A673 (cell line): Measurements from ENCODE around the gene GABARAPL2.

Experiments
- EZH2 ChIP-seq: fragments of 200-600 bp; sonication (generic); IDR thresholded peaks from 2 replicates; pipeline ENCODE4 v1.6.1; 2017; ENCODE audit warnings: borderline replicate concordance, low read depth, mild to moderate bottlenecking, mixed read lengths, antibody characterized with exemption, low read length; ENCODE audit not compliant: poor library complexity, severe bottlenecking
- TF ChIP-seq, protein P1 (sequence below): fragments of 300-800, 200-600 bp; sonication (generic); conservative IDR thresholded peaks from 2 replicates; pipeline ENCODE4 v1.5.1; 2017; ENCODE audit warnings: low read depth, mild to moderate bottlenecking, antibody characterized with exemption, low read length, moderate library complexity, mixed read lengths

DNA sequence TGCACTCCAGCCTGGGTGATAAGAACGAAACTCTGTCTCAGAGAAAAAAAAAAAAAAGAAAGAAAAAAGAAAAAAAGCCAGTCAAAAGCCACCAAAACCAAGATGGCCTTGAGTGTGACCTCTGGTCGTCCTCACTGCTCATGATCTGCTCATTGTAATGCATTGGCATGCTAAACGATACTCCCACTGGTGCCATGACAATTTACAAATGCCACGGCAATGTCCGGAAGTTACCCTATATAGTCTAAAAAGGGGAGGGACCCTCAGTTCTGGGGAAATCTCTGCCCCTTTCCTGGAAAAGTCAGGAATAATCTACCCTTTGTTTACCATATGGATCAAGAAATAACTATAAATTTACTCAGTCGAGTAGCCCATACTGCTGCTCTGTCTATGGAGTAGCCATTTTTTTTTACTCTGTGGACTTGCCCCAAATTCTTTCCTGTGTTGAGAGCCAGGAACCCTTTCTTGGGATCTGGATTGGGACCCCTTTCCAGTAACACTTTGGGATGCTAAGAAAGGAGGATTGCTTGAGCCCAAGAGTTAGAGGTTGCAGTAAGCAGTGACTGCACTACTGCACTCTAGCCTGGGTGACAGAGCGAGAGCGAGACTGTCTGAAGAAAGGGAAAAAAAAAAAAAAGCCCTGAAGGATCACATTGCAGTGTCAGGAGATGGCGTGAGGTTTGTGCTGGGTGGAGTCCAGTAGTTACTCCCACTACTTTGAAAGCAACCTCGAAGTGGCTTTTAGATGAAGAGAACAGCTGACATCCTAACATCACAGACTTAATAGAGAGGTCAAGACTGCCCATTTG, 6.4 kb upstream of the GABARAPL2 start:
- TF ChIP-seq, protein P1, sequence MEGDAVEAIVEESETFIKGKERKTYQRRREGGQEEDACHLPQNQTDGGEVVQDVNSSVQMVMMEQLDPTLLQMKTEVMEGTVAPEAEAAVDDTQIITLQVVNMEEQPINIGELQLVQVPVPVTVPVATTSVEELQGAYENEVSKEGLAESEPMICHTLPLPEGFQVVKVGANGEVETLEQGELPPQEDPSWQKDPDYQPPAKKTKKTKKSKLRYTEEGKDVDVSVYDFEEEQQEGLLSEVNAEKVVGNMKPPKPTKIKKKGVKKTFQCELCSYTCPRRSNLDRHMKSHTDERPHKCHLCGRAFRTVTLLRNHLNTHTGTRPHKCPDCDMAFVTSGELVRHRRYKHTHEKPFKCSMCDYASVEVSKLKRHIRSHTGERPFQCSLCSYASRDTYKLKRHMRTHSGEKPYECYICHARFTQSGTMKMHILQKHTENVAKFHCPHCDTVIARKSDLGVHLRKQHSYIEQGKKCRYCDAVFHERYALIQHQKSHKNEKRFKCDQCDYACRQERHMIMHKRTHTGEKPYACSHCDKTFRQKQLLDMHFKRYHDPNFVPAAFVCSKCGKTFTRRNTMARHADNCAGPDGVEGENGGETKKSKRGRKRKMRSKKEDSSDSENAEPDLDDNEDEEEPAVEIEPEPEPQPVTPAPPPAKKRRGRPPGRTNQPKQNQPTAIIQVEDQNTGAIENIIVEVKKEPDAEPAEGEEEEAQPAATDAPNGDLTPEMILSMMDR = no peak
- no peak for TF ChIP-seq EZH2
